ENCODE measurements around the gene ZNF660. TPM values are rescaled to one million over a fixed set of nuclear protein-coding genes. Genes with fewer than 3 reads are reported as not detected.
A peak's percentile ranks its signal among the peaks of the same experiment; 100 is the strongest.

ZNF660 gene
- total RNA-seq, 1 donor from 2014 or later = 20.1 TPM

DNA sequence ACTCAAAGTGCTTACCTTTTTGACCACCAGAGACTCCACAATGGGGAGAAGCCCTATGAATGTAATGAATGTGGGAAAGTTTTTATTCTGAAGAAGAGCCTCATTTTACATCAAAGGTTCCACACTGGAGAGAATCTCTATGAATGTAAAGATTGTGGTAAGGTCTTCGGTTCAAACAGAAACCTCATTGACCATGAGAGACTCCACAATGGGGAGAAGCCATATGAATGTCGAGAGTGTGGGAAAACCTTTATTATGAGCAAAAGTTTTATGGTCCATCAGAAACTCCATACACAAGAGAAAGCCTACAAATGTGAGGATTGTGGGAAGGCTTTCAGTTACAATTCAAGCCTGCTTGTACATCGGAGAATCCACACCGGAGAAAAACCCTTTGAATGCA lies 58.3 kb downstream of the ZNF660 start:
- no peak for DNase-seq (ENCODE audit: low spot score in 2 of 2, unreplicated experiment in 2 of 2)
- Mint-ChIP-seq H3K27ac (no peak overlapping the region), H3K36me3 (peaks cover 67% of the 10 kb centered on the region), H3K4me3 (no peak overlapping the region), H3K4me1 (peaks cover 3% of the 10 kb centered on the region), H3K9me3 (peaks cover 46% of the 10 kb centered on the region), H3K27me3 (ENCODE audit: low read depth) (no peaks in the 10 kb centered on the region)
- TF ChIP-seq, protein P1, sequence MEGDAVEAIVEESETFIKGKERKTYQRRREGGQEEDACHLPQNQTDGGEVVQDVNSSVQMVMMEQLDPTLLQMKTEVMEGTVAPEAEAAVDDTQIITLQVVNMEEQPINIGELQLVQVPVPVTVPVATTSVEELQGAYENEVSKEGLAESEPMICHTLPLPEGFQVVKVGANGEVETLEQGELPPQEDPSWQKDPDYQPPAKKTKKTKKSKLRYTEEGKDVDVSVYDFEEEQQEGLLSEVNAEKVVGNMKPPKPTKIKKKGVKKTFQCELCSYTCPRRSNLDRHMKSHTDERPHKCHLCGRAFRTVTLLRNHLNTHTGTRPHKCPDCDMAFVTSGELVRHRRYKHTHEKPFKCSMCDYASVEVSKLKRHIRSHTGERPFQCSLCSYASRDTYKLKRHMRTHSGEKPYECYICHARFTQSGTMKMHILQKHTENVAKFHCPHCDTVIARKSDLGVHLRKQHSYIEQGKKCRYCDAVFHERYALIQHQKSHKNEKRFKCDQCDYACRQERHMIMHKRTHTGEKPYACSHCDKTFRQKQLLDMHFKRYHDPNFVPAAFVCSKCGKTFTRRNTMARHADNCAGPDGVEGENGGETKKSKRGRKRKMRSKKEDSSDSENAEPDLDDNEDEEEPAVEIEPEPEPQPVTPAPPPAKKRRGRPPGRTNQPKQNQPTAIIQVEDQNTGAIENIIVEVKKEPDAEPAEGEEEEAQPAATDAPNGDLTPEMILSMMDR (IDR thresholded peaks at IDR 0.05; ENCODE audit: unreplicated experiment) = no peak

DNA sequence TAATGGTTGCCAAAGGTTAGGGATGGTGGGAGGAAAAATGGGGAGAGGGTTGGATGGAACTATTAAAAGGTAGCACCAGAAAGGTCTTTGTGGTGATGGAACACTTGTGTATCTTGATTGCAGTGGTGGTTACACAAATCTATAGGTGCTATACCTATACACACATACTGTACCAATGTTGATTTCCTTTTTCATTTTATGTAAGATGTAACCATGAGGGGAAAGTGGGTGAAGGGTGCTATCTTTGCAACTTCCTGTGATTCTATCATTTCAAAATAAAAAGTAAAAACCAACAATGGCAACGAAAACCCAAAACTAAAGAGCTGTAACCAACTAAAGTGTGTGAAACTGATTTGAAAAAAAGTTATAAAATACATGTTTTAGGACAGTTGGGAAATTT lies 63.0 kb downstream of the ZNF660 start:
- Mint-ChIP-seq H3K27ac (peak overlapping the region; percentile 97), H3K36me3 (peaks cover 42% of the 10 kb centered on the region), H3K27me3 (ENCODE audit: low read depth) (no peaks in the 10 kb centered on the region), H3K9me3 (peaks cover 17% of the 10 kb centered on the region), H3K4me3 (peak overlapping the region; percentile 95), H3K4me1 (peaks cover 16% of the 10 kb centered on the region)
- no peak for DNase-seq (ENCODE audit: low spot score in 2 of 2, unreplicated experiment in 2 of 2)
- TF ChIP-seq, protein P1 (IDR thresholded peaks at IDR 0.05; ENCODE audit: unreplicated experiment) = no peak

DNA sequence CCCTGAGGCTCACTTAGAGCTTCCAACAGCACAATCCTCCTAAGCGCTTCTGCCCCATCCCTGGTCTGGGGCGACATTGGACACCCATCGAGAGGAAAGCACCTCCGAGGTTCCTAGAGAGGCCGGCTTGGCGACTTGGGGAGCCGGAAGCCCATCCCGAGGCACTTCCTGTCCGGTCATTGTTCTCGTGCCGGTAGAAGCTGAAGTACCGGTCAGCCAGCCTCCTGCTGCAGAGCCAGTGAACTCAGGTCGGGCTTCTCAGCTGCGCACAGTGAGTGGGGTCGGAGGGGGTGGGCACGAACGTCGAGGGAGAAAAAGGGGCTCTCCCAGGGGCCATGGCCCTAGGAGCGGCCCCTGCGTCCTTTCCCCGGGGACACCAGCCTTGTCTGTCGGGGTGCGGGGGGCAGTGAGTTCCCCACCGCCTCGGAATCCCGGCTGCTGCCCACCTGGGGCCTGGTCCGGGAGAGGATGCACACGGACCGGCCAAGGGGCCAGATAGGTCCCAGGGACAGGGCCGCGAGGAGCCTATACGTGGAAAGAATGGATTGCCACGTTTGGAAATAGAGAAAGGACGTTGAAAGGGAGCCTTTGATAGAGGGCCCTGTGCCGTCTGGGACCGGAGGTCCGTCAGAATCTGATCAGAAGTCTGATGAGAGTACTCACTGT lies 63.9 kb downstream of the ZNF660 start, which contains the start of gene ZNF35:
ZNF35 (plus strand) TSS at position 169 of the 666 bp plus-strand sequence. CDS start 2,336 bp downstream, outside the sequence.
- peaks cover 20% of the 10 kb centered on the region for H3K4me1 Mint-ChIP-seq
- H3K36me3 Mint-ChIP-seq = peaks cover 40% of the 10 kb centered on the region
- peak within 1 kb of the TSS; percentile 97 for H3K27ac Mint-ChIP-seq
- peaks cover 8% of the 10 kb centered on the region for H3K9me3 Mint-ChIP-seq
- H3K27me3 Mint-ChIP-seq (ENCODE audit: low read depth) = no peaks in the 10 kb centered on the region
- DNase-seq (ENCODE audit: low spot score in 2 of 2, unreplicated experiment in 2 of 2) = peak; percentile 50 to 77
- TF ChIP-seq, protein P1 (IDR thresholded peaks at IDR 0.05; ENCODE audit: unreplicated experiment) = no peak
- H3K4me3 Mint-ChIP-seq = peak within 1 kb of the TSS; percentile 95

Other genes starting within 250 kb of the ZNF660 start
- gene TCAIM, start 246.2 kb upstream of the ZNF660 start, total RNA-seq = 22.8 to 30.6 TPM (median 26.5 TPM) in 3 replicates
- gene ZNF445, start 107.3 kb upstream of the ZNF660 start, total RNA-seq = 51.7 to 54.1 TPM (median 52.6 TPM) in 3 replicates
- gene ZKSCAN7, start 29.8 kb upstream of the ZNF660 start, total RNA-seq = 18.9 to 20.5 TPM (median 19.6 TPM) in 3 replicates
- gene ZNF197, start 40.1 kb downstream of the ZNF660 start, total RNA-seq = 32.4 to 33.3 TPM (median 32.6 TPM) in 3 replicates
- gene ZNF35, start 63.8 kb downstream of the ZNF660 start, total RNA-seq = 20.9 to 24.0 TPM (median 22.6 TPM) in 3 replicates
- gene ZNF502, start 127.7 kb downstream of the ZNF660 start, total RNA-seq = not detected in 3 replicates
- 4.0 to 6.2 TPM (median 4.8 TPM) in 3 replicates for gene ZNF501, start 144.7 kb downstream of the ZNF660 start, total RNA-seq
- 35.8 to 41.4 TPM (median 36.4 TPM) in 3 replicates for gene KIAA1143, start 176.7 kb downstream of the ZNF660 start, total RNA-seq
- 10.6 to 11.3 TPM (median 10.7 TPM) in 3 replicates for gene KIF15, start 176.8 kb downstream of the ZNF660 start, total RNA-seq

All from mesothelial cell of epicardium (in vitro differentiated cells).